Measurements from ENCODE around the gene XAB2. TPM values are rescaled to one million over a fixed set of nuclear protein-coding genes. Genes with fewer than 3 reads are reported as not detected.

Gene XAB2
- total RNA-seq, 1 donor from 2014 or later: 42.3 TPM

- TF ChIP-seq CTCF (IDR thresholded peaks at IDR 0.05): no peak
- no peak for ATAC-seq
- DNase-seq: no peak
- Histone ChIP-seq H3K27ac (no peak overlapping the region), H3K4me3 (no peak overlapping the region), H3K9me3 (no peaks in the 10 kb centered on the region), H3K36me3 (no peaks in the 10 kb centered on the region), H3K27me3 (peaks cover 5% of the 10 kb centered on the region), H3K4me1 (no peaks in the 10 kb centered on the region)
- intact Hi-C loops (cut with DNase I): no loop called here
Measured at GRCh38 chr19:7663706-7664105, 34.4 kb upstream of the XAB2 start.

GRCh38 chr19:7662657-7663056, 33.3 kb upstream of the XAB2 start:
- DNase-seq (no peak), ATAC-seq (no peak)
- Histone ChIP-seq H3K27ac (no peak overlapping the region), H3K36me3 (no peaks in the 10 kb centered on the region), H3K9me3 (no peaks in the 10 kb centered on the region), H3K4me3 (no peak overlapping the region), H3K27me3 (peaks cover 5% of the 10 kb centered on the region), H3K4me1 (peaks cover 7% of the 10 kb centered on the region)
- intact Hi-C loops (cut with DNase I): no loop called here
- TF ChIP-seq CTCF (IDR thresholded peaks at IDR 0.05): no peak

GRCh38 chr19:7661744-7662538, 32.6 kb upstream of the XAB2 start:
- no peak for ATAC-seq
- Histone ChIP-seq H3K4me1 (peaks cover 8% of the 10 kb centered on the region), H3K27ac (no peak overlapping the region), H3K27me3 (peaks cover 3% of the 10 kb centered on the region), H3K4me3 (no peak overlapping the region), H3K9me3 (no peaks in the 10 kb centered on the region), H3K36me3 (no peaks in the 10 kb centered on the region)
- DNase-seq: no peak
- no peak for TF ChIP-seq CTCF (IDR thresholded peaks at IDR 0.05)
- intact Hi-C loops (cut with DNase I): no loop called here

GRCh38 chr19:7658219-7658686, 28.9 kb upstream of the XAB2 start:
- H3K27ac ChIP-seq: peak overlapping the region; percentile 79
- no peaks in the 10 kb centered on the region for H3K27me3 ChIP-seq
- intact Hi-C loops (cut with DNase I): no loop called here
- H3K9me3 ChIP-seq: no peaks in the 10 kb centered on the region
- no peak overlapping the region for H3K4me3 ChIP-seq
- ATAC-seq (peak; percentile 63), DNase-seq (no peak)
- peaks cover 8% of the 10 kb centered on the region for H3K4me1 ChIP-seq
- H3K36me3 ChIP-seq: no peaks in the 10 kb centered on the region
- TF ChIP-seq CTCF (IDR thresholded peaks at IDR 0.05): no peak

GRCh38 chr19:7657131-7657751, 27.9 kb upstream of the XAB2 start:
- intact Hi-C loops (cut with DNase I): no loop called here

More at GRCh38 chr19:7657131-7657751, 27.9 kb upstream of the XAB2 start:
- Histone ChIP-seq H3K27me3 (no peaks in the 10 kb centered on the region), H3K4me3 (no peak overlapping the region), H3K36me3 (no peaks in the 10 kb centered on the region), H3K9me3 (no peaks in the 10 kb centered on the region), H3K27ac (peak overlapping the region; percentile 79), H3K4me1 (peaks cover 10% of the 10 kb centered on the region)
- ATAC-seq (peak; percentile 83), DNase-seq (peak; percentile 87)
- TF ChIP-seq CTCF (IDR thresholded peaks at IDR 0.05): no peak

Data from upper lobe of right lung (tissue), 1 donor.